GM21529 (cell line): ENCODE results near the gene DDI1.
A peak's percentile ranks its signal among the peaks of the same experiment; 100 is the strongest.

ENCODE experiments used
- ATAC-seq: cut with Tn5 transposase; IDR thresholded peaks from one replicate; pipeline ENCODE4 v1.9.1; 2021; ENCODE audit not compliant: unreplicated experiment

DDI1 gene

GRCh38 chr11:104036588-104036987 lies at the start of gene DDI1:
TSS of gene DDI1 (plus strand) at chr11:104036640. CDS start at chr11:104036823, 183 bp downstream.
- no peak for ATAC-seq

GRCh38 chr11:103987629-103988594 lies 48.5 kb upstream of the DDI1 start:
- no peak for ATAC-seq

- no peak for ATAC-seq
Measured at GRCh38 chr11:103988595-103988969, 47.9 kb upstream of the DDI1 start.

GRCh38 chr11:103993507-103993906 lies 42.9 kb upstream of the DDI1 start:
- ATAC-seq, result no peak

- no peak for ATAC-seq
Measured at GRCh38 chr11:103994094-103994493, 42.3 kb upstream of the DDI1 start.

- ATAC-seq, result no peak
Measured at GRCh38 chr11:103994518-103994917, 41.9 kb upstream of the DDI1 start.

GRCh38 chr11:103995896-103996295 lies 40.5 kb upstream of the DDI1 start:
- ATAC-seq, result no peak

- peak; percentile 67 for ATAC-seq
Measured at GRCh38 chr11:103997082-103997481, 39.4 kb upstream of the DDI1 start.

- ATAC-seq, result no peak
Measured at GRCh38 chr11:103998826-103999508, 37.5 kb upstream of the DDI1 start.

GRCh38 chr11:104000798-104001197 lies 35.6 kb upstream of the DDI1 start:
- ATAC-seq, result no peak

- no peak for ATAC-seq
Measured at GRCh38 chr11:104001561-104002056, 34.8 kb upstream of the DDI1 start.

- no peak for ATAC-seq
Measured at GRCh38 chr11:104003491-104003890, 32.9 kb upstream of the DDI1 start.

GRCh38 chr11:104005234-104005855 lies 31.1 kb upstream of the DDI1 start:
- no peak for ATAC-seq

- no peak for ATAC-seq
Measured at GRCh38 chr11:104009744-104010143, 26.7 kb upstream of the DDI1 start.

GRCh38 chr11:104011044-104011443 lies 25.4 kb upstream of the DDI1 start:
- ATAC-seq, result no peak

- peak; percentile 95 for ATAC-seq
Measured at GRCh38 chr11:104015649-104016415, 20.6 kb upstream of the DDI1 start.

- ATAC-seq, result no peak
Measured at GRCh38 chr11:104024572-104024971, 11.9 kb upstream of the DDI1 start.

- ATAC-seq, result no peak
Measured at GRCh38 chr11:104028476-104029263, 7.8 kb upstream of the DDI1 start.

GRCh38 chr11:104033134-104033533 lies 3.3 kb upstream of the DDI1 start:
- no peak for ATAC-seq

GRCh38 chr11:104033561-104033960 lies 2.9 kb upstream of the DDI1 start:
- ATAC-seq, result no peak
